GM12878 (cell line): Measurements from ENCODE around the gene GCNT2. TPM values are rescaled to one million over a fixed set of nuclear protein-coding genes. Genes with fewer than 3 reads are reported as not detected.

ENCODE experiments used
- ATAC-seq: fragments of 200-7000 bp; cut with Tn5 transposase; 3 replicates; pipeline ENCODE4 v1.9.1; 2020; ENCODE audit warnings: mild to moderate bottlenecking, moderate library complexity
- BruUV-seq: library from RNA; stranded (reverse); fragments of 400-500 nt; replicated peaks from 2 replicates; lab custom pipeline; 2021; lab: Mats Ljungman, UMichigan
- CTCF ChIA-PET: fragments of 300-600 bp; sonication (Branson Sonifier 250); formaldehyde crosslinking; extraction: SDS; loops from one replicate; lab custom pipeline; 2021; ENCODE audit warnings: inconsistent platforms; lab: Yijun Ruan, JAX
- POLR2A ChIA-PET: fragments of 350-600 bp; formaldehyde crosslinking; extraction: SDS; loops from one replicate; lab custom pipeline; 2021; ENCODE audit warnings: inconsistent platforms; lab: Charles Lee
- RAD21 ChIA-PET: fragments of 300-600 bp; sonication (Branson Sonifier 250); formaldehyde crosslinking; loops from one replicate; lab custom pipeline; 2023; ENCODE audit warnings: antibody characterized with exemption; ENCODE audit not compliant: unreplicated experiment; lab: Charles Lee
- SMC1A ChIA-PET: fragments of 300-600 bp; sonication (Branson Sonifier 250); formaldehyde crosslinking; loops from one replicate; lab custom pipeline; 2023; ENCODE audit not compliant: unreplicated experiment, uncharacterized antibody; lab: Charles Lee
- DNase-seq: peaks from one replicate; pipeline ENCODE4 v3.0.0-alpha.2; 2011; ENCODE audit warnings: low read depth, low spot score
- FAIRE-seq: peaks from 3 replicates; lab custom pipeline; 2011; peaks lifted over from hg19 to GRCh38; lab: Jason Lieb, UNC
- H2AFZ ChIP-seq: 2 replicates; pipeline ENCODE4 v1.6.0; 2011; ENCODE audit warnings: low read depth, low read length, control low read depth; ENCODE audit not compliant: control insufficient read depth
- H3K27ac ChIP-seq: 2 replicates; pipeline ENCODE4 v1.5.1; 2011; ENCODE audit warnings: control low read depth; ENCODE audit not compliant: control insufficient read depth, insufficient read depth
- H3K27me3 ChIP-seq, 2 experiments: replicated peaks in 1 of 2; 2 replicates each; pipeline versions ENCODE4 v1.6.0 to v1.6.1; 2011; ENCODE audit warnings: low read length in 1 of 2; ENCODE audit not compliant: control insufficient read depth in 2 of 2, insufficient read depth in 2 of 2
- H3K36me3 ChIP-seq, 2 experiments: 2 replicates each; pipeline ENCODE4 v1.5.1; 2011; ENCODE audit warnings: low read length in 1 of 2; ENCODE audit not compliant: control insufficient read depth in 2 of 2, insufficient read depth in 2 of 2
- H3K4me1 ChIP-seq: 2 replicates; pipeline ENCODE4 v1.6.1; 2011; ENCODE audit warnings: mild to moderate bottlenecking, low read length, moderate library complexity, mixed read lengths; ENCODE audit not compliant: control insufficient read depth, insufficient read depth
- H3K4me2 ChIP-seq: 2 replicates; pipeline ENCODE4 v1.6.0; 2011; ENCODE audit warnings: control low read depth; ENCODE audit not compliant: control insufficient read depth, insufficient read depth
- H3K4me3 ChIP-seq: fragments of 200-600 bp; sonication (generic); 2 replicates; pipeline ENCODE4 v1.5.1; 2016
- H3K79me2 ChIP-seq: 2 replicates; pipeline ENCODE4 v1.6.0; 2011; ENCODE audit warnings: low read length; ENCODE audit not compliant: control insufficient read depth, insufficient read depth
- H3K9ac ChIP-seq: 2 replicates; pipeline ENCODE4 v1.8.0; 2011; ENCODE audit warnings: low read length, control low read depth, mixed read lengths; ENCODE audit not compliant: control insufficient read depth, insufficient read depth
- H3K9me3 ChIP-seq: replicated peaks from 3 replicates; pipeline ENCODE4 v1.5.1; 2011; ENCODE audit warnings: mild to moderate bottlenecking, low read length; ENCODE audit not compliant: control insufficient read depth, insufficient read depth
- H4K20me1 ChIP-seq: 2 replicates; pipeline ENCODE4 v1.6.0; 2011; ENCODE audit not compliant: control insufficient read depth, insufficient read depth
- EED ChIP-seq: sonication (generic); IDR thresholded peaks from 2 replicates; pipeline ENCODE4 v1.6.1; 2016; ENCODE audit warnings: antibody characterized with exemption, low read depth
- EP300 ChIP-seq, 2 experiments: fragments of 150-350 bp in 1 of 2; IDR thresholded peaks; 2 replicates each; pipeline ENCODE4 v1.6.1; 2011 to 2012; ENCODE audit warnings: low read depth in 2 of 2, low read length in 2 of 2, borderline replicate concordance in 1 of 2, improper control_type of control experiment in 1 of 2, inconsistent platforms in 1 of 2; ENCODE audit not compliant: control insufficient read depth in 1 of 2
- FOXK2 ChIP-seq: fragments of 450-650 bp; IDR thresholded peaks from 2 replicates; pipeline ENCODE4 v1.6.1; 2017; ENCODE audit warnings: mild to moderate bottlenecking, moderate library complexity
- IRF4 ChIP-seq: IDR thresholded peaks from 2 replicates; pipeline ENCODE4 v1.6.1; 2011; ENCODE audit warnings: low read depth, low read length
- PAX5 ChIP-seq: IDR thresholded peaks from 2 replicates; pipeline ENCODE4 v1.6.1; 2011; ENCODE audit warnings: low read depth, low read length, borderline replicate concordance
- POLR2A ChIP-seq: IDR thresholded peaks from 2 replicates; pipeline ENCODE4 v1.6.1; 2011; ENCODE audit warnings: low read depth, mild to moderate bottlenecking, low read length
- RCOR1 ChIP-seq: conservative IDR thresholded peaks from 2 replicates; pipeline ENCODE4 v1.6.1; 2012; ENCODE audit warnings: low read depth, low read length, improper control_type of control experiment
- RELA ChIP-seq: fragments of 450-650 bp; IDR thresholded peaks from 2 replicates; pipeline ENCODE4 v1.8.0; 2014; ENCODE audit warnings: borderline replicate concordance; ENCODE audit not compliant: partially characterized antibody
- RELB ChIP-seq: fragments of 450-650 bp; IDR thresholded peaks from 2 replicates; pipeline ENCODE4 v1.6.1; 2017; ENCODE audit warnings: low read depth, mild to moderate bottlenecking, moderate library complexity
- RFX5 ChIP-seq: IDR thresholded peaks from 2 replicates; pipeline ENCODE4 v1.6.1; 2011; ENCODE audit warnings: low read depth, low read length, improper control_type of control experiment
- SP1 ChIP-seq: IDR thresholded peaks from one replicate; pipeline ENCODE4 v1.6.1; 2011; ENCODE audit warnings: low read depth, low read length
- TARDBP ChIP-seq: IDR thresholded peaks from 2 replicates; pipeline ENCODE4 v1.6.1; 2016; ENCODE audit warnings: borderline replicate concordance
- USF2 ChIP-seq: IDR thresholded peaks from 2 replicates; pipeline ENCODE4 v1.6.1; 2011; ENCODE audit warnings: low read depth, low read length, improper control_type of control experiment, borderline replicate concordance
- ZBTB33 ChIP-seq: fragments of 450-650 bp; IDR thresholded peaks from 2 replicates; pipeline ENCODE4 v1.6.1; 2017; ENCODE audit warnings: mild to moderate bottlenecking
- WGBS: methylation state at CpG from one replicate; pipeline ENCODE4 v1.1.6; 2016; ENCODE audit warnings: low lambda C conversion rate; ENCODE audit not compliant: insufficient replicate concordance, insufficient coverage; ENCODE audit errors: missing lambda C conversion rate; 5-methylcytosine and 5-hydroxymethylcytosine counted together
- in situ Hi-C: fragments of 300-500 bp; cut with MboI; formaldehyde crosslinking; loops from 9 replicates; pipeline ENCODE4 v1.14.3; 2018; ENCODE audit warnings: mixed read lengths
- intact Hi-C: fragments of 100-400 bp; cut with micrococcal nuclease; formaldehyde crosslinking; loops from one replicate; pipeline ENCODE4 v1.14.2; 2022; ENCODE audit not compliant: unreplicated experiment
- polyA plus RNA-seq, 11 experiments: library from polyadenylated mRNA; depleted of rRNA in 4 of 11; unstranded in 6 of 11; stranded (reverse) in 5 of 11; fragments of >200 nt; fragmentation: Nextera tagmentation in 4 of 11; fragmentation: Illumina TruSeq in 1 of 11; extraction: Ambion mirVana in 4 of 11; extraction: Trizol in 1 of 11; gene quantifications; 1 replicate in 1 of 11; 2 replicates in 10 of 11; pipeline versions ENCODE4 v1.2.1 to v1.2.3, GENCODE V29; 2011 to 2016; ENCODE audit warnings: inconsistent platforms in 2 of 11, missing spikeins in 2 of 11, low read depth in 1 of 11
- total RNA-seq, 4 experiments: library from RNA; depleted of rRNA in 3 of 4; stranded (reverse); fragments of >200 nt in 3 of 4; fragmentation: Illumina TruSeq in 1 of 4; extraction: Trizol in 1 of 4; gene quantifications; 2 replicates each; pipeline versions ENCODE4 v1.2.1 to v1.2.3, GENCODE V29; 2013 to 2021

The GCNT2 gene
- total and polyA plus RNA-seq, 10 of the 15 experiments (the other 5 are each of a cell fraction or from before 2014, with no cell fraction given) = 5.0 to 21.6 (median 11.9) TPM

GRCh38 chr6:10617008-10617696 lies 96.0 kb downstream of the GCNT2 start:
- intact Hi-C loops = no loop called here
- SMC1A ChIA-PET = no interaction called here
- in situ Hi-C loops = no loop called here
- POLR2A ChIA-PET = no interaction called here
- FAIRE-seq (no peak), ATAC-seq (no peak), DNase-seq (no peak)
- H3K9me3 ChIP-seq = no peaks in the 10 kb centered on the region; the same call in 2 of the 3 replicates
- CTCF ChIA-PET = interaction anchor here (0.7 kb wide), 1 partner anchor 1225 kb away, joined by 4 read pairs; no protein-coding TSS in a partner anchor
- RAD21 ChIA-PET = no interaction called here
- no peak overlapping the region for H3K27ac ChIP-seq
- peaks cover 0 to 17% of the 10 kb centered on the region in 2 experiments; a peak in 1 of 4 replicates for H3K36me3 ChIP-seq
- H2AFZ ChIP-seq = no peak overlapping the region
- no TSS peak for BruUV-seq
- no peaks in the 10 kb centered on the region for H3K79me2 ChIP-seq
- TF ChIP-seq SP1 = no peak
- no peak for TF ChIP-seq EP300 (IDR thresholded peaks at IDR 0.05; ENCODE audit: borderline replicate concordance in 1 of 2, control insufficient read depth in 1 of 2, low read depth in 2 of 2, low read length in 2 of 2)
- no peak for TF ChIP-seq RFX5
- TF ChIP-seq TARDBP = no peak
- TF ChIP-seq USF2 = no peak
- no peak for TF ChIP-seq PAX5
- TF ChIP-seq ZBTB33 = no peak
- no peak for TF ChIP-seq RELB
- no peak for TF ChIP-seq POLR2A
- TF ChIP-seq FOXK2 = no peak
- no peak for TF ChIP-seq IRF4
- no peak for TF ChIP-seq RCOR1
- TF ChIP-seq EED = no peak
- no peak for TF ChIP-seq RELA
- H3K4me1 ChIP-seq = no peaks in the 10 kb centered on the region
- H3K4me2 ChIP-seq = no peak overlapping the region
- H3K4me3 ChIP-seq = no peak overlapping the region
- 97% methylated on average over 26 of the region's 42 CpGs for WGBS
- no peak overlapping the region for H3K9ac ChIP-seq
- no peaks in the 10 kb centered on the region for H3K27me3 ChIP-seq
- H4K20me1 ChIP-seq = no peaks in the 10 kb centered on the region; the same call in 1 of the 2 replicates
